ENCODE data around the gene AHRR. TPM values are rescaled to one million over a fixed set of nuclear protein-coding genes. Genes with fewer than 3 reads are reported as not detected.

AHRR gene
- total and polyA plus RNA-seq, 2 donors (not counting 1 experiment from before 2014, with no cell fraction given), result 11.3 to 26.4 TPM

GRCh38 chr5:354581-355378 is 33.3 kb downstream of the AHRR start:
- TF ChIP-seq CTCF (conservative IDR thresholded peaks at IDR 0.05 in 1 of 2, IDR thresholded peaks at IDR 0.05 in 1 of 2; ENCODE audit: low read depth in 1 of 2, low read length in 2 of 2), result no peak
- TF ChIP-seq EZH2 (IDR thresholded peaks at IDR 0.05; ENCODE audit: low read length, missing control alignments), result no peak
- peaks cover 15% of the 10 kb centered on the region for H3K79me2 ChIP-seq (ENCODE audit: control insufficient read depth, insufficient read depth, low read length)
- no peaks in the 10 kb centered on the region for H3K4me1 ChIP-seq (ENCODE audit: control insufficient read depth, extremely low read depth, insufficient read depth, low read length)
- no peak overlapping the region for H3K9ac ChIP-seq (ENCODE audit: insufficient read depth, low read length)
- H3K9me3 ChIP-seq (ENCODE audit: control insufficient read depth, insufficient read depth, low read depth, low read length), result no peaks in the 10 kb centered on the region
- no peak for DNase-seq (ENCODE audit: low read depth in 2 of 2)
- no peak overlapping the region for H3K4me2 ChIP-seq (ENCODE audit: extremely low read depth, insufficient read depth, low read length)
- peaks cover 12% of the 10 kb centered on the region for H3K36me3 ChIP-seq (ENCODE audit: control insufficient read depth, insufficient read depth, low read length)
- H3K4me3 ChIP-seq (replicated peaks in 1 of 4; ENCODE audit: control extremely low read depth in 1 of 4, insufficient read depth in 1 of 4, low read depth in 3 of 4, low read length in 4 of 4), result no peak overlapping the region
- H3K27me3 ChIP-seq (ENCODE audit: control insufficient read depth, insufficient read depth, low read length), result no peaks in the 10 kb centered on the region
- no peaks in the 10 kb centered on the region for H4K20me1 ChIP-seq (ENCODE audit: control insufficient read depth, extremely low read depth, insufficient read depth, low read length)
- no peak overlapping the region for H2AFZ ChIP-seq (ENCODE audit: low read length)
- no peak overlapping the region for H3K27ac ChIP-seq (ENCODE audit: insufficient read depth, low read length)

GRCh38 chr5:355379-355935 is 33.9 kb downstream of the AHRR start:
- no peaks in the 10 kb centered on the region for H3K27me3 ChIP-seq (ENCODE audit: control insufficient read depth, insufficient read depth, low read length)
- no peak overlapping the region for H3K4me3 ChIP-seq (replicated peaks in 1 of 4; ENCODE audit: control extremely low read depth in 1 of 4, insufficient read depth in 1 of 4, low read depth in 3 of 4, low read length in 4 of 4)
- H3K27ac ChIP-seq (ENCODE audit: insufficient read depth, low read length), result no peak overlapping the region
- no peaks in the 10 kb centered on the region for H3K9me3 ChIP-seq (ENCODE audit: control insufficient read depth, insufficient read depth, low read depth, low read length)
- H3K36me3 ChIP-seq (ENCODE audit: control insufficient read depth, insufficient read depth, low read length), result peaks cover 11% of the 10 kb centered on the region
- no peak overlapping the region for H2AFZ ChIP-seq (ENCODE audit: low read length)
- H3K4me2 ChIP-seq (ENCODE audit: extremely low read depth, insufficient read depth, low read length), result no peak overlapping the region
- H4K20me1 ChIP-seq (ENCODE audit: control insufficient read depth, extremely low read depth, insufficient read depth, low read length), result no peaks in the 10 kb centered on the region
- no peaks in the 10 kb centered on the region for H3K4me1 ChIP-seq (ENCODE audit: control insufficient read depth, extremely low read depth, insufficient read depth, low read length)
- peaks cover 13% of the 10 kb centered on the region for H3K79me2 ChIP-seq (ENCODE audit: control insufficient read depth, insufficient read depth, low read length)
- TF ChIP-seq EZH2 (IDR thresholded peaks at IDR 0.05; ENCODE audit: low read length, missing control alignments) (no peak), CTCF (conservative IDR thresholded peaks at IDR 0.05 in 1 of 2, IDR thresholded peaks at IDR 0.05 in 1 of 2; ENCODE audit: low read depth in 1 of 2, low read length in 2 of 2) (no peak)
- no peak for DNase-seq (ENCODE audit: low read depth in 2 of 2)
- H3K9ac ChIP-seq (ENCODE audit: insufficient read depth, low read length), result no peak overlapping the region

GRCh38 chr5:355958-356357 is 34.4 kb downstream of the AHRR start:
- Histone ChIP-seq H3K4me3 (replicated peaks in 1 of 4; ENCODE audit: control extremely low read depth in 1 of 4, insufficient read depth in 1 of 4, low read depth in 3 of 4, low read length in 4 of 4) (no peak overlapping the region), H3K4me1 (ENCODE audit: control insufficient read depth, extremely low read depth, insufficient read depth, low read length) (no peaks in the 10 kb centered on the region), H4K20me1 (ENCODE audit: control insufficient read depth, extremely low read depth, insufficient read depth, low read length) (no peaks in the 10 kb centered on the region), H3K27ac (ENCODE audit: insufficient read depth, low read length) (no peak overlapping the region), H3K27me3 (ENCODE audit: control insufficient read depth, insufficient read depth, low read length) (no peaks in the 10 kb centered on the region), H3K4me2 (ENCODE audit: extremely low read depth, insufficient read depth, low read length) (no peak overlapping the region), H3K9me3 (ENCODE audit: control insufficient read depth, insufficient read depth, low read depth, low read length) (no peaks in the 10 kb centered on the region), H3K36me3 (ENCODE audit: control insufficient read depth, insufficient read depth, low read length) (peaks cover 11% of the 10 kb centered on the region), H2AFZ (ENCODE audit: low read length) (no peak overlapping the region), H3K9ac (ENCODE audit: insufficient read depth, low read length) (no peak overlapping the region), H3K79me2 (ENCODE audit: control insufficient read depth, insufficient read depth, low read length) (peaks cover 12% of the 10 kb centered on the region)
- TF ChIP-seq EZH2 (IDR thresholded peaks at IDR 0.05; ENCODE audit: low read length, missing control alignments) (no peak), CTCF (conservative IDR thresholded peaks at IDR 0.05 in 1 of 2, IDR thresholded peaks at IDR 0.05 in 1 of 2; ENCODE audit: low read depth in 1 of 2, low read length in 2 of 2) (no peak)
- DNase-seq (ENCODE audit: low read depth in 2 of 2), result no peak

Data from fibroblast of lung (primary cell).